SKM-1 treated with dmso at 0.1 percent for 144 hours (cell line): ENCODE measurements around the gene PLIN3.
"Not testable (repeated sequence)": the region's sequence is repeated elsewhere in the genome, so short reads cannot be mapped to it uniquely, and the experiment has no call there.

Experiments used
- DNase-seq: peaks from one replicate; lab custom pipeline; 2025; ENCODE audit not compliant: unreplicated experiment; lab: John Stamatoyannopoulos, UW

The PLIN3 gene

DNA sequence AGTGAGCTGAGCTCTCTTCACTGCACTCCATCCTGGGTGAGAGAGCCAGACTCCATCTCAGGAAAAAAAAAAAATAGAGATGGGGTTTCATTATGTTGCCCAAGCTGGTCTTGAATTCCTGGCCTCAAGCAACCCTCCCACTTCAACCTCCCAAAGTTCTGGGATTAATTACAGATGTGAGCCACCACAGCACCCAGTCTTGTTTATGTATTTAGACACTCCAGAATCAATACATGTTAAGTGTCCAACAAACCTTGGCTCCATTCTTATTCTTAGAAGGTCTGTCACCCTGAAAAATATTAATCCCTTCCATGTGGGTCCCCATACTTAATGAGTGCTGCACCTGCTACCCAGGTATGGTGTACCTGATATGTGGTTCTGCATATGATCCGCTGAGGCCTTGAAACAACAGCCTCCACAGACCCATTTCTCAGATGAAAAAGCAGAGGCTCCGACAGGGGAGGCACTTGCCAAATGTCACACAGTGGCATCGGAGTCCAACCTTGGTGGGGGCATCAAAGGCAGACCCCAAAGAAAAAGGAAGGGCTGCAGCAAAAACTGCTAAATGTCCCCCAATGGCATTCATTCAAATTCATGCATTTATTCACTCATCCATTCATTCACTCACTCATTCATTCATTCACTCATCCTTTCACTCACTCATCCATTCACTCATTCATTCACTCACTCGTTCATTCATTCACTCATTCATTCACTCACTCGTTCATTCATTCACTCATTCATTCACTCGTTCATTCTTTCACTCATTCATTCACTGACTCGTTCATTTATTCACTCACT, 52.6 kb downstream of the PLIN3 start:
- no peak for DNase-seq

DNA sequence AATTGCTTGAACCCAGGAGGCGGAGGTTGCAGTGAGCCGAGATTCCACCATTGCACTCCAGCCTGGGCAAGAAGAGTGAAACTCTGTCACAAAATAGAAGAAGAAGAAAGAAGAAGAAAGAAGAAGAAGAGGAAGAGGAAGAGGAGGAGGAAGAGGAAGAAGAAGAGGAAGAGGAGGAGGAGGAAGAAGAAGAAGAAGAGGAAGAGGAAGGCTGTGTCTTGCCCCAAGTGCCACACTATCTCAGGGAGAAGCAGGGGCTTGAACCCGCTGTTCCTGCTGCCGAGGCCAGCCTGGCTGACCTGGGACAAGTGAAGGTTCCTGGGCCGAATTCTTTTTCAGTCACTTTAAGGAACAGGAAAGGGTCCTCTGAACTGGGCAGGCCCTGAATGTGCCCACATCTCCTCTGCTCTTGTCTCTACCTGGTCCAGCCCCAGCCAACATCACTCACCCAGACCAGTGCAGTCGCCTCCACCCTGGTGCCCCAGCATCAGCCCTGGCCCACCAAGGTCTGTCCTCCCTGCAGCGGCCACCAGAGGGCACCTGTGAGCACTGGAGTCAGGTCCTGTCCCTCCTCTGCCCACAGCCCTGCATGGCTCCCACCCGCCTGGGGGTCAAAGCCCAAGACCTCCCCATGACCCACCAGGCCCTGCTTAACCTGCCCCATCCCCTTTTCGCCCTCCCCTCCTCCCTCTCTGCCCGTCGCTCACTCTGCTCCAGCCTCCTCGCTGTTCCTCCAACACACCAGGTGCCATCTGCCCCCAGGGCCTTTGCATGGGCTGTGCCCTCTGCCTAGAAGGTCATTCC, 55.9 kb downstream of the PLIN3 start:
- peak; percentile 69 for DNase-seq

DNA sequence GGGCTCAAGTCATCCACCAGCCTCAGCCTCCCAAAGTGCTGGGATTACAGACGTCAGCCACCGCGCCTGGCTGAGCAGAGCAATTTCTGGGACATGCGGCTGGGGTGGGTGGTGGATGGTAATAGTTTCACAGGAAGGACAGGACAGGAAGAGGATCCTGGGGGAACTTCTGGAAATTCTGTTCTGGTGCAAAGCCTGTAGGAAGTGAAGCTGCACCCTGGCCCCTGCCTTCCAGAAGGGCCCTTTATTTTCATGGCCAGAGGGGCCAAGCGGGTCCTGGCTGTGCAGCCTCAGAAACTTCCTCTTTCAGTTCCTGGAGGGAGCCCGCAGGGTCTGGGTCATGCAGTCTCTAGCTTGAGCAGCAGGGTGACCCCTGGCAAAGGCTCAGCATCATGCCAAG, 60.3 kb downstream of the PLIN3 start:
- DNase-seq = peak; percentile 76

DNA sequence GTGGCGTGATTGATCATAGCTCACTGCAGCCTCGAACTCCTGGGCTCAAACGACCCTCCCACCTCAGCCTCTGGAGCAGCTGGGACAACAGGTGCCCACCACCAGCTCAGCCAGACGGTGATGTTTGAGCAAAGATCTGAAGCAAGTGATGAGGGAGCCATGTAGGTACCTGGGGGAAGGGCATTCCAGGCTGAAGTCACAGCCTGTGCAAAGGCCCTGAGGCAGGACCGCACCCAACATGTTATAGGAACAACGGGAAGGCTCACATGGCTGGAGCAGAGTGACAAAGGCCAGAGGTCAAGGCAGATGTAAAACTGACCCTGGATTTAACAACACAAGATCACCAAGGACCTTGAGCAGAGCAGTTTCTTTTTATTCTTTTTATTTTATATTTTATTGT, 61.1 kb downstream of the PLIN3 start:
- no peak for DNase-seq

DNA sequence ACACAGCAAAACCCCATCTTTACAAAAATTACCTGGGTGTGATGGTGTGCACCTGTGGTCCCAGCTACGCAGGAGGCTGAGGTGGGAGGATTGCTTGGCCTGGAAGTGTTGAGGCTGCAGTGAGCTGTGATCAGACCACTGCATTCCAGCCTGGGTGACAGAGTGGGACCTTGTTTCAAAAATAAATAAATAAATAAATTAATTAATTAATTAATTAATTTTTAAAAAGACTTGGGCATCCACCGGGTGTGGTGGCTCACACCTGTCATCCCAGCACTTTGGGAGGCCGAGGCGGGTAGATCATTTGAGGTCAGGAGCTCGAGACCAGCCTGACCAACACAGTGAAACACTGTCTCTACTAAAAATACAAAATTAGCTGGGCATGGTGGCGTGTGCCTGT, 62.3 kb downstream of the PLIN3 start:
- DNase-seq = not testable (repeated sequence)

DNA sequence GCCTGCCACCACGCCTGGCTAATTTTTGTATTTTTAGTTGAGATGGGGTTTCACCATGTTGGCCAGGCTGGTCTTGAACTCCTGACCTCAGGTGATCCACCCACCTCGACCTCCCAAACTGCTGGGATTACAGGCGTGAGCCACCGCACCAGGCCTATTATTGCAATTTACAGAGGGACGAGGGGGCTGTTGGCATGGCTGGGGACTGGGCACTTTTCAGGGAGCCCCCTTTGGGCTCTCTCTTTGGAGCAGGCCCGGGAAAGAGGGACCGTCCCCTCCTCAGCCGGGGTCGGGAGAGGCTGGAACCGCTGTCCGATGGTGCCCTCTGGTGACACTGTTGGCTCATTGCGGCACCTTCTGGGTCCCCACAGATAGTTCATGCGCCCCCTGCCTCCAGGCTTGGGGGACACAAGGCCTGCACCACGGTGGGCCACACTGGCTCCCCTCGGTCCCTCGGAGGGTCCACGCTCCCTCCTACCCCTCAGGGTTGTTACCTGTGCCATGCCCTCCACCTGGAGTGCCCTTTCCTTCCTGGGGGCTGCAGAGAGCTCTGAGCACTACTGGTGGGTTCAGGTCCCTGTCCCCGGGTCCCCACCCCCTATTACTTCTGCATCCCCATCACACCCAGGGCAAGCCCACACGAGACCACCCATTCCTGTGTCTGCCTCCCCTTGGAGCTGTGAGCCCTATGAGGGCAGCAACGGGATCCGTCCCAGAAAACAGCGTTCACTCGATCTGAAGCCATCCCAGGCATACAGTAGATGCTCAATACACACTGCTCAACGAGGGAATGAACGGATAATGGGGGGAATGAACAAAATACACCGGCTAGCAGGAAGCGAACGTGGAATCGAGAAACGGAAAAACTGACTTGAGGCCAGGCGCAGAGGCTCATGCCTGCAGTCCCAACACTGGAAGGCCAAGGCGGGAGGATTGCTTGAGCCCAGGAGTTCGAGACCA, 63.5 kb downstream of the PLIN3 start:
- peak; percentile 55 for DNase-seq

DNA sequence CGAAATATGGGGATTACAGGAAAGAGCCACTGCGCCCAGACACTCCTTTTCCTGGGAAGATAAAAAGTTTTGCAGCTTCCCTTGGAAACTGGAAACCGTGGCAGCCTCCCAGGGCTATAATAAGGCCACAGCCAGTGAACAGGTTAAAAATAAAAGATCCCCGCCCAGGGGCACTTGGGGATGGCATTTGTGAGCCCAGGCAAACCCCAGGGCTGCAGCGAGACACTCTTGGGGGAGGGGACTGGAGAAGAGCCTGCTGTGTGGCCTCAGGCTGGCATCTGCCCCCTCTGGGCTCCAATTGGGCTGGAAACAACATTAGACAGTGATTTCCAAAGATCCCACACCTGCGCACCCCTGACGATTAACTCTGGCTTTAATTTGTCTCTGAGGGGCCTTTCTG, 64.8 kb downstream of the PLIN3 start:
- DNase-seq = no peak

DNA sequence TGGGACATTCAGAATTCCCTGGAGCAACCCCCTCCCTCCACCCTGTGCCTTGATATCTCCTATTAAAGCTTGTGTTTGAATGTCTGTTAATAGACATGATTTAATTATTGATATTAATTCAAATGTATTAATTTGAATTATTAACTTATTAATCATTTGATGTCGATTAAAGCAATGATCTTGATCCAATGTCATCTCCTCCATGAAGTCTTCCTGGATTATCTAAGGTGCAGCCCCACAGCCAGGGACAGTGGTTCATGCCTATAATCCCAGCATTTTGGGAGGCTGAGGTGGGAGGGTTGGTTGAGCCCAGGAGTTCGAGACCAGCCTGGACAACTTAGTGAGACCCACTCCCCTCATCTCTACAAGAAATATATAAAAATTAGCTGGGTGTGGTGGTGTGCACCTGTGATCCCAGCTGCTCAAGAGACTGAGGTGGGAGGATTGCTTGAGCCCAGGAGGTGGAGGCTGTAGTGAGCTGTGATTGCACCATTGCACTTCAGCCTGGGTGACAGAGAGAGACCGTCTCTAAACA, 66.3 kb downstream of the PLIN3 start:
- no peak for DNase-seq

DNA sequence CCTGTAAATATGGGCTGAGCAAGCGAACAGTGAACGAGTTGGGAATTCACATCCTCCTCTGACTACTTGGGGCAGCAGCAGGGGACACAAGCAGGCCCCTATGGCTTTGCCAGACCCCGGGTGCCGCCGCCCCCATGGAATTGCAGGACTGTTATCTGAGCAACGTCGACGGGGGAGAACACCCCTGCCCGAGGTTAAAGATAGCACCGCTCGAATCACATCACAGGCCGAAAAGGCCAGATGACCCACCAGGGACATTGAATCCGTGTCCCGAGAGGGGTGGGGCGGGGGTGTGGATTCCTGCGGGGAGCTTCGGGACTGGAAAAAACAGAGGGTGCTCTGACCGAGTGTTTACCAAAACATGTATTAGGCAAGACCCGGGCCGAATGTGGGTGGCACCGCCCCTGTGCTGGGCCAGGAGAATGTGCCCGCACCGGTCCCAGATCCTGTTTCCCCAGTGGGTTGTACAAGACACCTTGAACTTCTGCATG, 66.8 kb downstream of the PLIN3 start:
- no peak for DNase-seq

DNA sequence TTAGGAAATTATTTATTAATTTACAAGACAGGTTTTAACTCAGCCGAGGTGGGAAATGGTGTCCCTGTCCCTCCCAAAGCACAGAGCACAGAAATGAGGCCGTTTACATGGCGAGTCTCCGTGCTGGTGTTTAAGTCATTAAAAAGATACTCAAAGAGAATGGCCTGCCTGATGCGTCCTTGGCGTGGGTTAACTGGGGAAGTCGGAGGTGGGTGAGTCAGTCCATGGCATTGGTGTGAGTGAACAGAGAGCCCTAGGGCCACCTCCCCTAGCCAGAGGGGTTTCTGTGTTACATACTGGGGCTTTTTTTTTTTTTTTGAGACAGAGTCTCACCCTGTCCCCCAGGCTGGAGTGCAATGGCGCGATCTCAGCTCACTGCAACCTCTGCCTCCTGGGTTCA, 72.1 kb downstream of the PLIN3 start:
- no peak for DNase-seq

DNA sequence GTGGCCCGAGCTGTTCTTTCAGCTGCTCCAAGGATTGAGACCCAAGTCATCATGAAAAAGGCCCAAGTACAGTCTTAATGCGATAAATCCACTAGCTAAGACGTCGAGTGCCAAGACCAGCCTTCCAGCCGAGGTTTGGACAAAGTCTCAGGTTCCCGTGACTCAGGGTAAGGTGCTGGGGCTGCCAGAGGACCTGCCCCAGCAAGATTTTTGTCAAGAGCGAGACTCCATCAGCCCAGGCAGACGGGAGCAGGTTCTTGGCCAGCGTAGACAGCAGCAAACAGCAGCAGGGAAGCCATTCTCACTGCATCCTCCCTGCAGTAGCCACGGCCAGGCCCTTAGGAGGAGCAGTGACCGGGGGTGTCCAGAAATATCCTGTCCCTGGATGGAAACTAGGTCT, 72.5 kb downstream of the PLIN3 start:
- DNase-seq = no peak

DNA sequence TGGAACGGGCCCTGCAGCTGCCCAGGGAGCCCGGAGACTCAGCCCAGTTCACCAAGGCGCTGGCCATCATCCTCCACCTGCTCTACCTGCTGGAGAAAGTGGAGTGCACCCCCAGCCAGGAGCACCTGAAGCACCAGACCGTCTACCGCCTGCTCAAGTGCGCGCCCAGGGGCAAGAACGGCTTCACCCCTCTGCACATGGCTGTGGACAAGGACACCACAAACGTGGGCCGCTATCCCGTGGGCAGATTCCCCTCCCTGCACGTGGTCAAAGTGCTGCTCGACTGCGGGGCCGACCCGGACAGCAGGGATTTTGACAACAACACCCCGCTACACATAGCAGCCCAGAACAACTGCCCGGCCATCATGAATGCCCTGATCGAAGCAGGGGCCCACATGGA, 74.2 kb downstream of the PLIN3 start:
- DNase-seq = not testable (repeated sequence)

DNA sequence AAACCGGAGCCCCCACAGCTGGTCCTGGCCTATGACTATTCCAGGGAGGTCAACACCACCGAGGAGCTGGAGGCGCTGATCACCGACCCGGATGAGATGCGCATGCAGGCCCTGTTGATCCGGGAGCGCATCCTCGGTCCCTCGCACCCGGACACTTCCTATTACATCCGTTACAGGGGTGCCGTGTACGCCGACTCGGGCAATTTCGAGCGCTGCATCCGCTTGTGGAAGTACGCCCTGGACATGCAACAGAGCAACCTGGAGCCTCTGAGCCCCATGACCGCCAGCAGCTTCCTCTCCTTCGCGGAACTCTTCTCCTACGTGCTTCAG, 74.6 kb downstream of the PLIN3 start:
- DNase-seq = not testable (repeated sequence)

DNA sequence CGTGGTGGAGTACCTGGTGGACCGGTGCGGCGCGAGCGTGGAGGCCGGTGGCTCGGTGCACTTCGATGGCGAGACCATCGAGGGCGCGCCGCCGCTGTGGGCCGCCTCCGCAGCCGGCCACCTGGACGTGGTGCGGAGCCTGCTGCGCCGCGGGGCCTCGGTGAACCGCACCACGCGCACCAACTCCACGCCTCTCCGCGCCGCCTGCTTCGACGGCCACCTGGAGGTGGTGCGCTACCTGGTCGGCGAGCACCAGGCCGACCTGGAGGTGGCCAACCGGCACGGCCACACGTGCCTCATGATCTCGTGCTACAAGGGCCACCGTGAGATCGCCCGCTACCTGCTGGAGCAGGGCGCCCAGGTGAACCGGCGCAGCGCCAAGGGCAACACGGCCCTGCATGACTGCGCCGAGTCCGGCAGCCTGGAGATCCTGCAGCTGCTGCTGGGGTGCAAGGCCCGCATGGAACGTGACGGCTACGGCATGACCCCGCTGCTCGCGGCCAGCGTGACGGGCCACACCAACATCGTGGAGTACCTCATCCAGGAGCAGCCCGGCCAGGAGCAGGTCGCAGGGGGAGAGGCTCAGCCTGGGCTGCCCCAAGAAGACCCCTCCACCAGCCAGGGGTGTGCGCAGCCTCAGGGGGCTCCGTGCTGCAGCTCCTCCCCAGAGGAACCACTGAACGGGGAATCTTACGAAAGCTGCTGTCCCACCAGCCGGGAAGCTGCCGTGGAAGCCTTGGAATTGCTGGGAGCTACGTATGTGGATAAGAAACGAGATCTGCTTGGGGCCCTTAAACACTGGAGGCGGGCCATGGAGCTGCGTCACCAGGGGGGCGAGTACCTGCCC, 75.2 kb downstream of the PLIN3 start:
- not testable (repeated sequence) for DNase-seq

DNA sequence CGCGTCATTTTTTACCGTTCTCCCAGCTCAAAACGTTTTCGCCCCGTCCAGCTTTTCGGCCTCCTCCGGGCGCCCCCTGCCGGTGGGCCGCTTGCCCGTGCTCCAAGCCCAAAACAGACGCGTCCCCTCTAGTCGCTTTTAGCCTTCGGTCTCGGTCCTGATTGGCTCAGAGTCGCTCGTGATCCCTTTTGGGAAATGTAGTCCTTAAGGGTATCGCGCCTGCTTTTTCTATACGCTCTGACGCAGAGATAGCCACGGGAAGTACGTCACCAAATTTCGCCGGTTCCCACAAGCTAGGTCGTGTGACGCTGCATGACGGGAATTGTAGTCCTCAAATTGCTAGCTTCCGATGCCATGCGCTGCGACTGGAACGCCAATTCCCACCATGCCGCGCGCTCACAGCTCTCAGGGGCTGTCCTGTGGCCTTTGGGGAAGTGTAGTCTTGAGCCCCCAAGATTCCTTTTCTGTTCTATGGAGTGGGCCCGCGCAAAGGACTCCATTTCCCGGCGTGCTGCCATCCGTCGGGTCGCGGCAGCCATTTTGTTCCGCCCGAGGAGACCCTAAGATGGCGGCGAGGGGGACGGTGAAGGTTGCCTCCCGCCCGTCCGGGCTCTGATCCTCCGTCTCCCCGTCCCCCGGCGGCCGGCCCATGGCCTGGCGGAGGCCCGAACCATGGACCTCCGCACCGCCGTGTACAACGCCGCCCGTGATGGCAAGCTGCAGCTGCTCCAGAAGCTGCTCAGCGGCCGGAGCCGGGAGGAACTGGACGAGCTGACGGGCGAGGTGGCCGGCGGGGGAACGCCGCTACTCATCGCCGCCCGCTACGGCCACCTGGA, 76.1 kb downstream of the PLIN3 start, which contains the start of gene FEM1A:
TSS of gene FEM1A (plus strand) at position 552 of the 836 bp plus-strand sequence. CDS start at position 673, 121 bp downstream.
- peak; percentile 99 for DNase-seq
